ENCODE data around the gene OPCML.

Gene OPCML

GRCh38 chr11:133331031-133331430 lies 201.3 kb downstream of the OPCML start:
- no peaks in the 10 kb centered on the region for H3K27me3 Mint-ChIP-seq
- H3K9me3 Mint-ChIP-seq = peaks cover 4% of the 10 kb centered on the region
- intact Hi-C loops (cut with micrococcal nuclease) = no loop called here
- no peaks in the 10 kb centered on the region for H3K36me3 Mint-ChIP-seq (ENCODE audit: low read depth)
- no peaks in the 10 kb centered on the region for H3K4me1 Mint-ChIP-seq (ENCODE audit: low read depth)
- H3K4me3 Mint-ChIP-seq = no peak overlapping the region
- H3K27ac Mint-ChIP-seq = no peak overlapping the region

GRCh38 chr11:133326849-133327248 lies 205.5 kb downstream of the OPCML start:
- Mint-ChIP-seq H3K27ac (no peak overlapping the region), H3K9me3 (peaks cover 7% of the 10 kb centered on the region), H3K27me3 (no peaks in the 10 kb centered on the region), H3K4me3 (no peak overlapping the region), H3K4me1 (ENCODE audit: low read depth) (no peaks in the 10 kb centered on the region), H3K36me3 (ENCODE audit: low read depth) (no peaks in the 10 kb centered on the region)
- intact Hi-C loops (cut with micrococcal nuclease) = no loop called here

- no peaks in the 10 kb centered on the region for H3K4me1 Mint-ChIP-seq (ENCODE audit: low read depth)
- H3K9me3 Mint-ChIP-seq = peaks cover 7% of the 10 kb centered on the region
- intact Hi-C loops (cut with micrococcal nuclease) = no loop called here
- no peak overlapping the region for H3K4me3 Mint-ChIP-seq
- H3K36me3 Mint-ChIP-seq (ENCODE audit: low read depth) = no peaks in the 10 kb centered on the region
- no peaks in the 10 kb centered on the region for H3K27me3 Mint-ChIP-seq
- no peak overlapping the region for H3K27ac Mint-ChIP-seq
Measured at GRCh38 chr11:133326332-133326731, 206.0 kb downstream of the OPCML start.

GRCh38 chr11:133325711-133326110 lies 206.6 kb downstream of the OPCML start:
- H3K9me3 Mint-ChIP-seq = peaks cover 7% of the 10 kb centered on the region
- H3K4me1 Mint-ChIP-seq (ENCODE audit: low read depth) = no peaks in the 10 kb centered on the region
- H3K27me3 Mint-ChIP-seq = no peaks in the 10 kb centered on the region
- no peaks in the 10 kb centered on the region for H3K36me3 Mint-ChIP-seq (ENCODE audit: low read depth)
- no peak overlapping the region for H3K4me3 Mint-ChIP-seq
- H3K27ac Mint-ChIP-seq = no peak overlapping the region
- intact Hi-C loops (cut with micrococcal nuclease) = no loop called here

- Mint-ChIP-seq H3K9me3 (peaks cover 7% of the 10 kb centered on the region), H3K4me1 (ENCODE audit: low read depth) (no peaks in the 10 kb centered on the region), H3K27me3 (no peaks in the 10 kb centered on the region), H3K27ac (no peak overlapping the region), H3K4me3 (no peak overlapping the region), H3K36me3 (ENCODE audit: low read depth) (no peaks in the 10 kb centered on the region)
- intact Hi-C loops (cut with micrococcal nuclease) = no loop called here
Measured at GRCh38 chr11:133323354-133323753, 208.9 kb downstream of the OPCML start.

- no peaks in the 10 kb centered on the region for H3K9me3 Mint-ChIP-seq
- H3K4me1 Mint-ChIP-seq (ENCODE audit: low read depth) = no peaks in the 10 kb centered on the region
- no peak overlapping the region for H3K4me3 Mint-ChIP-seq
- no peaks in the 10 kb centered on the region for H3K27me3 Mint-ChIP-seq
- no peak overlapping the region for H3K27ac Mint-ChIP-seq
- H3K36me3 Mint-ChIP-seq (ENCODE audit: low read depth) = no peaks in the 10 kb centered on the region
- intact Hi-C loops (cut with micrococcal nuclease) = no loop called here
Measured at GRCh38 chr11:133318221-133318620, 214.1 kb downstream of the OPCML start.

GRCh38 chr11:133311230-133311629 lies 221.1 kb downstream of the OPCML start:
- H3K36me3 Mint-ChIP-seq (ENCODE audit: low read depth) = no peaks in the 10 kb centered on the region
- H3K9me3 Mint-ChIP-seq = no peaks in the 10 kb centered on the region
- H3K27ac Mint-ChIP-seq = no peak overlapping the region
- H3K4me3 Mint-ChIP-seq = no peak overlapping the region
- no peaks in the 10 kb centered on the region for H3K4me1 Mint-ChIP-seq (ENCODE audit: low read depth)
- intact Hi-C loops (cut with micrococcal nuclease) = no loop called here
- H3K27me3 Mint-ChIP-seq = no peaks in the 10 kb centered on the region

- H3K4me3 Mint-ChIP-seq = no peak overlapping the region
- H3K27ac Mint-ChIP-seq = no peak overlapping the region
- H3K9me3 Mint-ChIP-seq = no peaks in the 10 kb centered on the region
- H3K27me3 Mint-ChIP-seq = no peaks in the 10 kb centered on the region
- intact Hi-C loops (cut with micrococcal nuclease) = no loop called here
- no peaks in the 10 kb centered on the region for H3K36me3 Mint-ChIP-seq (ENCODE audit: low read depth)
- no peaks in the 10 kb centered on the region for H3K4me1 Mint-ChIP-seq (ENCODE audit: low read depth)
Measured at GRCh38 chr11:133306019-133306418, 226.3 kb downstream of the OPCML start.

- Mint-ChIP-seq H3K9me3 (no peaks in the 10 kb centered on the region), H3K27me3 (no peaks in the 10 kb centered on the region), H3K36me3 (ENCODE audit: low read depth) (no peaks in the 10 kb centered on the region), H3K4me3 (no peak overlapping the region), H3K4me1 (ENCODE audit: low read depth) (no peaks in the 10 kb centered on the region), H3K27ac (no peak overlapping the region)
- intact Hi-C loops (cut with micrococcal nuclease) = no loop called here
Measured at GRCh38 chr11:133305208-133305956, 226.9 kb downstream of the OPCML start.

- no peak overlapping the region for H3K27ac Mint-ChIP-seq
- no peaks in the 10 kb centered on the region for H3K36me3 Mint-ChIP-seq (ENCODE audit: low read depth)
- H3K27me3 Mint-ChIP-seq = no peaks in the 10 kb centered on the region
- no peaks in the 10 kb centered on the region for H3K4me1 Mint-ChIP-seq (ENCODE audit: low read depth)
- no peaks in the 10 kb centered on the region for H3K9me3 Mint-ChIP-seq
- intact Hi-C loops (cut with micrococcal nuclease) = no loop called here
- no peak overlapping the region for H3K4me3 Mint-ChIP-seq
Measured at GRCh38 chr11:133303262-133303661, 229.0 kb downstream of the OPCML start.

- no peaks in the 10 kb centered on the region for H3K36me3 Mint-ChIP-seq (ENCODE audit: low read depth)
- no peaks in the 10 kb centered on the region for H3K4me1 Mint-ChIP-seq (ENCODE audit: low read depth)
- intact Hi-C loops (cut with micrococcal nuclease) = no loop called here
- H3K27me3 Mint-ChIP-seq = no peaks in the 10 kb centered on the region
- H3K27ac Mint-ChIP-seq = no peak overlapping the region
- H3K4me3 Mint-ChIP-seq = no peak overlapping the region
- H3K9me3 Mint-ChIP-seq = no peaks in the 10 kb centered on the region
Measured at GRCh38 chr11:133302056-133302455, 230.2 kb downstream of the OPCML start.

GRCh38 chr11:133300666-133301065 lies 231.6 kb downstream of the OPCML start:
- Mint-ChIP-seq H3K4me3 (no peak overlapping the region), H3K36me3 (ENCODE audit: low read depth) (no peaks in the 10 kb centered on the region), H3K27me3 (no peaks in the 10 kb centered on the region), H3K4me1 (ENCODE audit: low read depth) (no peaks in the 10 kb centered on the region), H3K27ac (no peak overlapping the region), H3K9me3 (no peaks in the 10 kb centered on the region)
- intact Hi-C loops (cut with micrococcal nuclease) = no loop called here

- no peaks in the 10 kb centered on the region for H3K4me1 Mint-ChIP-seq (ENCODE audit: low read depth)
- H3K9me3 Mint-ChIP-seq = no peaks in the 10 kb centered on the region
- H3K27me3 Mint-ChIP-seq = no peaks in the 10 kb centered on the region
- H3K36me3 Mint-ChIP-seq (ENCODE audit: low read depth) = no peaks in the 10 kb centered on the region
- no peak overlapping the region for H3K27ac Mint-ChIP-seq
- intact Hi-C loops (cut with micrococcal nuclease) = no loop called here
- H3K4me3 Mint-ChIP-seq = no peak overlapping the region
Measured at GRCh38 chr11:133291780-133292179, 240.5 kb downstream of the OPCML start.

GRCh38 chr11:133285359-133285758 lies 246.9 kb downstream of the OPCML start:
- no peaks in the 10 kb centered on the region for H3K36me3 Mint-ChIP-seq (ENCODE audit: low read depth)
- H3K27ac Mint-ChIP-seq = no peak overlapping the region
- H3K9me3 Mint-ChIP-seq = no peaks in the 10 kb centered on the region
- H3K4me3 Mint-ChIP-seq = no peak overlapping the region
- intact Hi-C loops (cut with micrococcal nuclease) = no loop called here
- H3K4me1 Mint-ChIP-seq (ENCODE audit: low read depth) = no peaks in the 10 kb centered on the region
- H3K27me3 Mint-ChIP-seq = no peaks in the 10 kb centered on the region

- no peaks in the 10 kb centered on the region for H3K27me3 Mint-ChIP-seq
- H3K9me3 Mint-ChIP-seq = no peaks in the 10 kb centered on the region
- no peaks in the 10 kb centered on the region for H3K36me3 Mint-ChIP-seq (ENCODE audit: low read depth)
- no peak overlapping the region for H3K27ac Mint-ChIP-seq
- no peaks in the 10 kb centered on the region for H3K4me1 Mint-ChIP-seq (ENCODE audit: low read depth)
- intact Hi-C loops (cut with micrococcal nuclease) = no loop called here
- no peak overlapping the region for H3K4me3 Mint-ChIP-seq
Measured at GRCh38 chr11:133284156-133284555, 248.1 kb downstream of the OPCML start.

Data from dendritic cell treated with granulocyte-macrophage colony-stimulating factor and Interleukin-4, amounts not matched to agents 40 ng/mL and 50 ng/mL, for 4 days (primary cell).